Ovary (tissue), 9 donors: Measurements from ENCODE around the gene KCNIP1. TPM values are rescaled to one million over a fixed set of nuclear protein-coding genes. Genes with fewer than 3 reads are reported as not detected.

ENCODE experiments used
- DNase-seq, 5 donors: peaks; one replicate each; pipeline ENCODE4 v3.0.0-alpha.2; 2019 to 2020
- H3K27ac ChIP-seq, 2 donors: fragments of 200-600 bp; one replicate each; pipeline versions ENCODE4 v1.5.1 to v1.8.0; 2019 to 2022
- H3K27me3 ChIP-seq: fragments of 200-600 bp; one replicate; pipeline ENCODE4 v1.8.0; 2022
- H3K36me3 ChIP-seq: fragments of 200-600 bp; sonication (generic); one replicate; pipeline ENCODE4 v1.5.1; 2019
- H3K4me1 ChIP-seq: one replicate; pipeline ENCODE4 v1.8.1; 2013; ENCODE audit warnings: mild to moderate bottlenecking, moderate library complexity; ENCODE audit not compliant: insufficient read depth
- H3K4me3 ChIP-seq: fragments of 200-600 bp; sonication (generic); one replicate; pipeline ENCODE4 v1.5.1; 2017
- H3K9me3 ChIP-seq, 2 donors: fragments of 200-600 bp in 1 of 2; sonication (generic) in 1 of 2; one replicate each; pipeline versions ENCODE4 v1.5.1 to v1.8.1; 2013 to 2019; ENCODE audit warnings: mild to moderate bottlenecking in 1 of 2, moderate library complexity in 1 of 2
- EP300 ChIP-seq: sonication (generic); formaldehyde crosslinking; IDR thresholded peaks from one replicate; pipeline ENCODE4 v1.6.1; 2017; ENCODE audit warnings: antibody characterized with exemption
- POLR2A ChIP-seq: fragments of 450-650 bp; IDR thresholded peaks from one replicate; pipeline ENCODE4 v1.6.1; 2017; ENCODE audit warnings: antibody characterized with exemption, mild to moderate bottlenecking, moderate library complexity
- WGBS, 3 donors: extraction: QIAGEN DNeasy Blood & Tissue Kit in 1 of 3; methylation state at CpG; one replicate each; pipeline versions ENCODE4 v1.1.5 to v1.1.7; 2013 to 2017; 5-methylcytosine and 5-hydroxymethylcytosine counted together
- intact Hi-C, 4 donors: fragments of 100-400 bp; cut with DNase I; formaldehyde crosslinking; loops; one replicate each; pipeline versions ENCODE4 v1.11.0 to v1.15.1; 2022 to 2023
- polyA plus RNA-seq, 2 donors: library from polyadenylated mRNA; stranded (reverse); fragments of 200-250 nt in 1 of 2; fragments of 350-450 nt in 1 of 2; fragmentation: Illumina TruSeq in 1 of 2; extraction: RNeasy Lipid Tissue Mini Kit (QIAGEN cat#74804) in 1 of 2; gene quantifications; one replicate each; pipeline ENCODE4 v1.2.3, GENCODE V29; 2013 to 2014
- total RNA-seq, 7 donors: library from RNA; depleted of rRNA in 2 of 7; stranded (reverse); fragments of >200 nt in 2 of 7; fragmentation: NEBNext Ultra II Directional in 3 of 7; extraction: Animal tissue kit (Norgen Biotek cat#: 25700) in 3 of 7; gene quantifications; one replicate each; pipeline versions ENCODE4 v1.1.0 to v1.2.4, GENCODE V29; 2016 to 2023
- TF ChIP-seq, protein P1 (sequence below), 3 donors: fragments of 450-650 bp in 2 of 3; fragments of 200-600 bp in 1 of 3; IDR thresholded peaks; one replicate each; pipeline versions ENCODE4 v1.5.1 to v1.8.0; 2016 to 2022; ENCODE audit warnings: antibody characterized with exemption in 3 of 3, mild to moderate bottlenecking in 1 of 3
- donor health status: DM: no; HTN: no; CAD: no; lungs with moderate emphysema.
- donor health status: DM: no; HTN: no; CAD: no.
- donor health status: Bipolar disorder and iron deficiency.
- donor health status: DM: yes; HTN: yes; CAD: no.
- donor health status: DM: no; HTN: no; CAD: no.
- donor health status: DM: yes; HTN: yes; CAD: no.

KCNIP1 gene
- total and polyA plus RNA-seq, 9 donors = 0.20 to 2.2 (median 0.66) TPM

DNA sequence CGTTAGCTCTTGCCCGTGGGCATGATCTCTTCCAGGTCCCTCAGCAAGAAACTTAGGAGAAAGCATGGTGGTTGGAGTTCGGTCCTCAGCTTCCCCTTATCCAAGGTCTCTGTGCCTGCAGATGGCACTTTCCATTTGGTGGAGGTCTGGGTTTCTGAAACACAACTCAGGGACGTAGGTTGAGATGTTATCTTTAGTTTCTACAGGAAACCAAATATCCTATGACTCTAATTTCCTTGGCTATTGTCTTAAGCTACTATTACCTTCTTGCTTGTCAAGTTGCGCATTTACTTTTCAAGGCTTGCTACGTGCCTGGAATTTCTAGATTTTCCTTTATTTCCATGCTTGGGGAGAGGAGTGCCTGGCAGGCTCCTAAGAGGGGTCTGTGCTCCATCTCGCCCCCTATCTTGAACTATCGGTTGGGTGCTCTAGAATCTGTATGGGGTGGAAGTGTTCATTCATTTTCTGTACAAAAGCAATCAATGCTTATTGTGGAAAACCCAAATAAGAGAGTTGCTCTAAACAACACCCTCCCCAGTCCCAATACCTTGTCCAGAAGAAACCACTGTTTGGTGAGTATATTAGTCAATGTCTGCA lies 32.9 kb upstream of the KCNIP1 start:
- no peaks in the 10 kb centered on the region for H3K36me3 ChIP-seq
- H3K4me1 ChIP-seq = no peaks in the 10 kb centered on the region
- H3K9me3 ChIP-seq = no peaks in the 10 kb centered on the region
- DNase-seq = no peak
- intact Hi-C loops = no loop called here
- H3K4me3 ChIP-seq = no peak overlapping the region
- H3K27ac ChIP-seq = no peak overlapping the region
- TF ChIP-seq, protein P1, sequence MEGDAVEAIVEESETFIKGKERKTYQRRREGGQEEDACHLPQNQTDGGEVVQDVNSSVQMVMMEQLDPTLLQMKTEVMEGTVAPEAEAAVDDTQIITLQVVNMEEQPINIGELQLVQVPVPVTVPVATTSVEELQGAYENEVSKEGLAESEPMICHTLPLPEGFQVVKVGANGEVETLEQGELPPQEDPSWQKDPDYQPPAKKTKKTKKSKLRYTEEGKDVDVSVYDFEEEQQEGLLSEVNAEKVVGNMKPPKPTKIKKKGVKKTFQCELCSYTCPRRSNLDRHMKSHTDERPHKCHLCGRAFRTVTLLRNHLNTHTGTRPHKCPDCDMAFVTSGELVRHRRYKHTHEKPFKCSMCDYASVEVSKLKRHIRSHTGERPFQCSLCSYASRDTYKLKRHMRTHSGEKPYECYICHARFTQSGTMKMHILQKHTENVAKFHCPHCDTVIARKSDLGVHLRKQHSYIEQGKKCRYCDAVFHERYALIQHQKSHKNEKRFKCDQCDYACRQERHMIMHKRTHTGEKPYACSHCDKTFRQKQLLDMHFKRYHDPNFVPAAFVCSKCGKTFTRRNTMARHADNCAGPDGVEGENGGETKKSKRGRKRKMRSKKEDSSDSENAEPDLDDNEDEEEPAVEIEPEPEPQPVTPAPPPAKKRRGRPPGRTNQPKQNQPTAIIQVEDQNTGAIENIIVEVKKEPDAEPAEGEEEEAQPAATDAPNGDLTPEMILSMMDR (IDR thresholded peaks at IDR 0.05) = no peak
- TF ChIP-seq EP300 (no peak), POLR2A (no peak)
- H3K27me3 ChIP-seq = peaks cover 4% of the 10 kb centered on the region
- WGBS, 3 donors = 83 to 88% (median 88%) methylated on average over 8 of the region's 8 CpGs

DNA sequence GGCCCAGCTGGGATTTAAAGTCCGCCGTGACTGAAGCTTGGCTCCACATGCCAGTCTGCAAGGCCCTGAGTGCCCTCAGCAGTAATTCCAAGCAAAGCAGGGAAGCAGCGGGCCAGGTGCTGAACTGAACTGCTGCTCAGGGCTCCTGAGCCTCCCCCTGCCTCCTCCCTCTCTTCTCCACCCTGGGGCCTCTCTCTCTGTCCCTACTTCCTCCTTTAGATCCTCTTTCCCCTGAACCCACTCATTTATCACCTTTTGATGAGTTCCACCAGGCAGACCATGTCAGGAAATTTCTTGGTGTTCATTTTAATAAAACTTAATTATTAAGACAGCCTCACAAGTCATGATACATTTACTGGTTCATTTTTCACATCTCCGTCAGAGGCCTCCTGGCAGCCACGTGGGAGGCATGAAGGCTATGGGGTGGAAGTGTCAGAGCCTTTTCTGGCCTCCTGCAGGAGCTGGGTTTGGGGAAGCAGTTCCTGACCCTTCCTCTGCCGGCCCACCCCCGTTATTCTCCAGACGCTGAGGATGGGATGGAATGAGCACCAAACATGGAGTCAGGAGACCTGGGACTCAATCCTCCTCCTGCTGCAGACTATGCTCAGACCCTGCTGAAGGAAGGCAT lies 32.2 kb upstream of the KCNIP1 start:
- Histone ChIP-seq H3K27me3 (peaks cover 4% of the 10 kb centered on the region), H3K27ac (no peak overlapping the region), H3K9me3 (no peaks in the 10 kb centered on the region), H3K36me3 (no peaks in the 10 kb centered on the region), H3K4me1 (no peaks in the 10 kb centered on the region), H3K4me3 (no peak overlapping the region)
- 62 to 79% (median 63%) methylated on average over 8 of the region's 8 CpGs for WGBS, 3 donors
- intact Hi-C loops = no loop called here
- TF ChIP-seq EP300 (no peak), POLR2A (no peak)
- TF ChIP-seq, protein P1 (IDR thresholded peaks at IDR 0.05) = no peak
- DNase-seq = no peak

DNA sequence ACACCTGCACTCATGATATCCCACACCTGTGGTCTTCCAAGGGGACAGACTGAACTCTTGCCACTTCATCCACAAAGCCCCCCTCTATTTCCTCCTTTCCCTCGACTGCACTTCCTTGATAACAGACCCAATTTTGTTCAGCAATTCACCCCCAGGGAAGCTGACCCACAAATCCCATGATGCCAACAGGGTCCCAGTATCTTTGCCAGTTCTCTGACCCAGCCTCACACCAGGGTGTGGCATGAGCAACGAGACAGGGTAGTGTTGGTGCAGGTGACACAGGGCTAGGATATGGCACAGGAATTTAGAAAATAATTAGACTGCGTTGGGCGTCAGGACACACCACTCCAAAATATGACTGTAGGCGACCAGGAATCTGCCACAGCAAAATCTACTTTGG lies 30.2 kb upstream of the KCNIP1 start:
- DNase-seq = no peak
- Histone ChIP-seq H3K4me1 (no peaks in the 10 kb centered on the region), H3K9me3 (no peaks in the 10 kb centered on the region), H3K4me3 (no peak overlapping the region), H3K36me3 (no peaks in the 10 kb centered on the region), H3K27me3 (no peaks in the 10 kb centered on the region), H3K27ac (no peak overlapping the region)
- WGBS, 3 donors = 57 to 59% (median 58%) methylated on average over 5 of the region's 5 CpGs
- intact Hi-C loops = no loop called here
- TF ChIP-seq POLR2A (no peak), EP300 (no peak)
- TF ChIP-seq, protein P1 (IDR thresholded peaks at IDR 0.05) = no peak

DNA sequence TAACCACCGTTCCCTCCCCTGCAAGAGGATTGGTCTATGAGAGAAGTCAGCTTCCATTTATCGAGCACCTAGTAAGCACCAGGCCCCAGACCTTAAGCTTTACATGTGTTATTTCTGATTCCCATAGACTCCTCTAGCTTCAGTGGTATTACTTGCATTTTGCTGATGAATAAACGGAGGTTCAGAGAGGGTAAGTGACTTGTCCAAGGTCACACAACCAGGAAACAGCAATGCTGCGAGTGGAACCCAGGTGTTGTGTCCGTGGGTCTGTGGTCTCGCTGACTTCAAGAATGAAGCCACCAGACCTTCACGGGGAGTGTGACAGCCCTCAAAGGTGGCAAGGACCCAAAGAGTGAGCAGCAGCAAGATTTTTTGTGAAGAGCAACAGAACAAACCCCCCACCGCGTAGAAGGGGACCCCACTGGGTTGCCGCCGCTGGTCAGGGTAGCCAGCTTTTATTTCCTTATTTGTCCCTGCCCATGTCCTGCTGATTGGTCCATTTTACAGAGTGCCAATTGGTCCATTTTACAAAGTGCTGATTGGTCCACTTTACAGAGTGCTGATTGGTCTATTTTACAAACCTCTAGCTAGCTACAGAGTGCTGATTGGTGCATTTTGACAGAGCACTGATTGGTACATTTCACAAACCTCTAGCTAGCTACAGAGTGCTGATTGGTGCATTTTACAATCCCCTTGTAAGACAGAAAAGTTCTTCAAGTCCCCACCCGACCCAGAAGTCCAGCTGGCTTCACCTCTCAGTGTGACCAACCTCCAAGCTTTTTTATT lies 29.1 kb upstream of the KCNIP1 start:
- intact Hi-C loops = no loop called here
- no peaks in the 10 kb centered on the region for H3K4me1 ChIP-seq

More for the DNA sequence above, 29.1 kb upstream of the KCNIP1 start:
- no peak for DNase-seq
- Histone ChIP-seq H3K36me3 (no peaks in the 10 kb centered on the region), H3K9me3 (no peaks in the 10 kb centered on the region), H3K4me3 (no peak overlapping the region), H3K27ac (no peak overlapping the region), H3K27me3 (no peaks in the 10 kb centered on the region)
- 82 to 86% (median 85%) methylated on average over 12 of the region's 12 CpGs for WGBS, 3 donors
- TF ChIP-seq EP300 = no peak
- TF ChIP-seq, protein P1 (IDR thresholded peaks at IDR 0.05) = no peak
- TF ChIP-seq POLR2A = no peak
